ENCODE measurements around the gene ARHGAP22. TPM values are rescaled to one million over a fixed set of nuclear protein-coding genes. Genes with fewer than 3 reads are reported as not detected.

Gene ARHGAP22
- total RNA-seq, 1 experiment from 2014 or later = 1.8 TPM

- Histone ChIP-seq H3K36me3 (ENCODE audit: control insufficient read depth, insufficient read depth, low read length) (no peaks in the 10 kb centered on the region), H3K9me3 (ENCODE audit: control insufficient read depth, insufficient read depth, low read depth, low read length) (no peaks in the 10 kb centered on the region), H3K4me1 (ENCODE audit: control insufficient read depth, insufficient read depth, low read length) (no peaks in the 10 kb centered on the region), H3K27ac (ENCODE audit: low read length) (no peak overlapping the region), H3K4me3 (ENCODE audit: low read depth in 2 of 2, low read length in 2 of 2) (no peak overlapping the region), H3K27me3 (ENCODE audit: control insufficient read depth, insufficient read depth, low read length) (no peaks in the 10 kb centered on the region)
- TF ChIP-seq REST (IDR thresholded peaks at IDR 0.05; ENCODE audit: insufficient read depth in 1 of 2, low read depth in 2 of 2, low read length in 1 of 2) = no peak
- ChIA-PET POLR2A (no interaction called here), CTCF (interaction anchor here (0.6 to 1.3 kb wide), 2 partner anchors 136 to 210 kb away, joined by 3 to 5 read pairs; no protein-coding TSS in a partner anchor)
- no peak for ATAC-seq
- BruUV-seq (replicated peaks) = no TSS peak
- in situ Hi-C loops (cut with HindIII; ENCODE audit: low pct_unique_long_range_greater_than_20kb, low sequenced_read_pairs) = no loop called here
- intact Hi-C loops (cut with micrococcal nuclease; ENCODE audit: unreplicated experiment) = loop anchor here (10.0 kb wide), 1 partner anchor 59 kb away; no protein-coding TSS in a partner anchor
- no peak for DNase-seq (ENCODE audit: low read depth, low spot score)
Measured at GRCh38 chr10:48445932-48446331, 158.9 kb downstream of the ARHGAP22 start.

- TF ChIP-seq CTCF (IDR thresholded peaks at IDR 0.05) = no peak
- TF ChIP-seq SIN3A (IDR thresholded peaks at IDR 0.05; ENCODE audit: borderline replicate concordance, insufficient read depth, low read depth, low read length) = no peak
- TF ChIP-seq TCF7L2 (IDR thresholded peaks at IDR 0.05; ENCODE audit: low read depth, low read length) = no peak
- H3K4me3 ChIP-seq (ENCODE audit: low read depth in 2 of 2, low read length in 2 of 2) = no peak overlapping the region
- ATAC-seq = peak; percentile 47
- no peak overlapping the region for H3K27ac ChIP-seq (ENCODE audit: low read length)
- CTCF ChIA-PET = interaction anchor here (0.6 to 1.1 kb wide), 4 partner anchors 82 to 213 kb away, joined by 3 to 4 read pairs (median 3); no protein-coding TSS in a partner anchor
- in situ Hi-C loops (cut with HindIII; ENCODE audit: low pct_unique_long_range_greater_than_20kb, low sequenced_read_pairs) (no loop called here), intact Hi-C loops (cut with micrococcal nuclease; ENCODE audit: unreplicated experiment) (loop anchor here (10.0 kb wide), 1 partner anchor 60 kb away; no protein-coding TSS in a partner anchor)
- H3K9me3 ChIP-seq (ENCODE audit: control insufficient read depth, insufficient read depth, low read depth, low read length) = no peaks in the 10 kb centered on the region
- no peaks in the 10 kb centered on the region for H3K36me3 ChIP-seq (ENCODE audit: control insufficient read depth, insufficient read depth, low read length)
- no peaks in the 10 kb centered on the region for H3K27me3 ChIP-seq (ENCODE audit: control insufficient read depth, insufficient read depth, low read length)
- BruUV-seq (replicated peaks) = no TSS peak
- no peaks in the 10 kb centered on the region for H3K4me1 ChIP-seq (ENCODE audit: control insufficient read depth, insufficient read depth, low read length)
- no peak for DNase-seq (ENCODE audit: low read depth, low spot score)
- POLR2A ChIA-PET = interaction anchor here (0.6 kb wide), 1 partner anchor 246 kb away, joined by 7 read pairs; no protein-coding TSS in a partner anchor
Measured at GRCh38 chr10:48444861-48445841, 159.7 kb downstream of the ARHGAP22 start.

GRCh38 chr10:48444266-48444665 is 160.6 kb downstream of the ARHGAP22 start:
- no peak overlapping the region for H3K4me3 ChIP-seq (ENCODE audit: low read depth in 2 of 2, low read length in 2 of 2)
- intact Hi-C loops (cut with micrococcal nuclease; ENCODE audit: unreplicated experiment) = loop anchor here (10.0 kb wide), 1 partner anchor 61 kb away; no protein-coding TSS in a partner anchor
- BruUV-seq (replicated peaks) = no TSS peak
- ChIA-PET CTCF (interaction anchor here (0.9 to 1.1 kb wide), 3 partner anchors 81 to 214 kb away, joined by 3 to 4 read pairs (median 3); no protein-coding TSS in a partner anchor), POLR2A (interaction anchor here (0.6 kb wide), 1 partner anchor 245 kb away, joined by 7 read pairs; no protein-coding TSS in a partner anchor)
- no peaks in the 10 kb centered on the region for H3K36me3 ChIP-seq (ENCODE audit: control insufficient read depth, insufficient read depth, low read length)
- no peaks in the 10 kb centered on the region for H3K4me1 ChIP-seq (ENCODE audit: control insufficient read depth, insufficient read depth, low read length)
- no peak for DNase-seq (ENCODE audit: low read depth, low spot score)
- H3K9me3 ChIP-seq (ENCODE audit: control insufficient read depth, insufficient read depth, low read depth, low read length) = no peaks in the 10 kb centered on the region
- TF ChIP-seq CTCF (IDR thresholded peaks at IDR 0.05) = no peak; the same call in 1 of the 2 replicates
- no peak for TF ChIP-seq TCF7L2 (IDR thresholded peaks at IDR 0.05; ENCODE audit: low read depth, low read length)
- no peak for TF ChIP-seq REST (IDR thresholded peaks at IDR 0.05; ENCODE audit: insufficient read depth in 1 of 2, low read depth in 2 of 2, low read length in 1 of 2)
- no peak for TF ChIP-seq SIN3A (IDR thresholded peaks at IDR 0.05; ENCODE audit: borderline replicate concordance, insufficient read depth, low read depth, low read length)
- no peak for TF ChIP-seq POLR2AphosphoS5 (IDR thresholded peaks at IDR 0.05; ENCODE audit: low read depth, low read length)
- no peak overlapping the region for H3K27ac ChIP-seq (ENCODE audit: low read length)
- in situ Hi-C loops (cut with HindIII; ENCODE audit: low pct_unique_long_range_greater_than_20kb, low sequenced_read_pairs) = no loop called here
- peak; percentile 57; the same call in 1 of the 2 replicates for ATAC-seq
- H3K27me3 ChIP-seq (ENCODE audit: control insufficient read depth, insufficient read depth, low read length) = no peaks in the 10 kb centered on the region
